K562 (cell line): ENCODE measurements around the gene KCNF1. TPM values are rescaled to one million over a fixed set of nuclear protein-coding genes. Genes with fewer than 3 reads are reported as not detected.

Experiments used
- ATAC-seq: fragments of 200-7000 bp; cut with Tn5 transposase; 3 replicates; pipeline ENCODE4 v1.9.1; 2020; ENCODE audit warnings: moderate library complexity
- BruUV-seq: library from RNA; stranded (reverse); fragments of 400-500 nt; replicated peaks from 2 replicates; lab custom pipeline; 2021; lab: Mats Ljungman, UMichigan
- CTCF ChIA-PET: fragments of 300-600 bp; formaldehyde crosslinking; extraction: SDS; loops from one replicate; lab custom pipeline; 2021; ENCODE audit warnings: low intra/inter-chr PET ratio; lab: Yijun Ruan, JAX
- POLR2A ChIA-PET: fragments of 300-600, 350-650 bp; sonication (Branson Sonifier 250); formaldehyde crosslinking; extraction: SDS; loops from one replicate; lab custom pipeline; 2021; ENCODE audit warnings: antibody characterized with exemption, inconsistent platforms; lab: Yijun Ruan, JAX
- DNase-seq, 4 experiments: peaks; one replicate each; pipeline versions ENCODE4 v3.0.0 to v3.0.0-alpha.2; 2011 to 2018; ENCODE audit warnings: low spot score in 3 of 4, mixed read lengths in 3 of 4; ENCODE audit errors: extremely low read depth in 1 of 4
- FAIRE-seq: peaks from 2 replicates; lab custom pipeline; 2011; peaks lifted over from hg19 to GRCh38; lab: Jason Lieb, UNC
- H2AFZ ChIP-seq: 2 replicates; pipeline ENCODE4 v1.6.0; 2011; ENCODE audit warnings: low read depth, low read length, control low read depth, inconsistent platforms
- H3K27ac ChIP-seq: fragments of 200-600 bp; 3 replicates; pipeline ENCODE4 v1.8.0; 2011; ENCODE audit warnings: low read depth, mild to moderate bottlenecking, control low read depth, inconsistent platforms, low read length, moderate library complexity, mixed read lengths; ENCODE audit errors: extremely low read depth
- H3K27me3 ChIP-seq, 2 experiments: fragments of 300-600 bp in 1 of 2; 2 replicates in 1 of 2; 3 replicates in 1 of 2; pipeline versions ENCODE4 v1.6.0 to v1.8.0; 2011; ENCODE audit warnings: inconsistent platforms in 2 of 2, low read length in 2 of 2, mild to moderate bottlenecking in 1 of 2, mixed read lengths in 1 of 2, moderate library complexity in 1 of 2; ENCODE audit not compliant: control insufficient read depth in 2 of 2, insufficient read depth in 2 of 2
- H3K36me3 ChIP-seq: fragments of 300-600 bp; 3 replicates; pipeline ENCODE4 v1.8.0; 2011; ENCODE audit warnings: mild to moderate bottlenecking, low read length, inconsistent platforms; ENCODE audit not compliant: control insufficient read depth, insufficient read depth
- H3K4me1 ChIP-seq, 2 experiments: fragments of 200-600 bp in 1 of 2; replicated peaks in 1 of 2; 2 replicates in 1 of 2; 3 replicates in 1 of 2; pipeline versions ENCODE4 v1.5.1 to v1.8.0; 2011; ENCODE audit warnings: inconsistent platforms in 2 of 2, low read length in 2 of 2, mild to moderate bottlenecking in 1 of 2, mixed read lengths in 1 of 2, moderate library complexity in 1 of 2; ENCODE audit not compliant: control insufficient read depth in 2 of 2, insufficient read depth in 2 of 2
- H3K4me2 ChIP-seq: 2 replicates; pipeline ENCODE4 v1.6.1; 2011; ENCODE audit warnings: low read length, control low read depth, inconsistent platforms, mixed read lengths; ENCODE audit not compliant: insufficient read depth
- H3K4me3 ChIP-seq: fragments of 200-600 bp; sonication (generic), shearing (Covaris generic); 2 replicates; pipeline ENCODE4 v1.5.1; 2016; ENCODE audit warnings: control low read depth, inconsistent platforms
- H3K79me2 ChIP-seq: fragments of 200-600 bp; 3 replicates; pipeline ENCODE4 v1.8.0; 2011; ENCODE audit warnings: low read length, inconsistent platforms; ENCODE audit not compliant: control insufficient read depth, insufficient read depth
- H3K9ac ChIP-seq, 2 experiments: 2 replicates each; pipeline versions ENCODE4 v1.6.0 to v1.6.1; 2011; ENCODE audit warnings: low read depth in 2 of 2, low read length in 2 of 2, control low read depth in 1 of 2, inconsistent platforms in 1 of 2, mild to moderate bottlenecking in 1 of 2, mixed read lengths in 1 of 2; ENCODE audit not compliant: insufficient read depth in 1 of 2
- H3K9me1 ChIP-seq: one replicate; pipeline ENCODE4 v1.6.0; 2011; ENCODE audit warnings: inconsistent platforms, mild to moderate bottlenecking, low read length, moderate library complexity; ENCODE audit not compliant: control insufficient read depth, insufficient read depth
- H3K9me3 ChIP-seq: replicated peaks from 2 replicates; pipeline ENCODE4 v1.5.1; 2011; ENCODE audit warnings: low read depth, low read length, inconsistent platforms; ENCODE audit not compliant: control insufficient read depth, insufficient read depth
- H4K20me1 ChIP-seq: replicated peaks from 2 replicates; pipeline ENCODE4 v1.6.1; 2011; ENCODE audit warnings: low read length, inconsistent platforms, mixed read lengths; ENCODE audit not compliant: control insufficient read depth, insufficient read depth
- ADNP ChIP-seq: fragments of 200-800 bp; sonication (Bioruptor generic); IDR thresholded peaks from 2 replicates; pipeline ENCODE4 v1.6.1; 2016; ENCODE audit warnings: missing genetic modification characterization, missing compliant biosample characterization
- CBX3 ChIP-seq, 2 experiments: IDR thresholded peaks; 1 replicate in 1 of 2; 2 replicates in 1 of 2; pipeline ENCODE4 v1.6.1; 2012; ENCODE audit warnings: inconsistent platforms in 2 of 2, low read length in 2 of 2, borderline replicate concordance in 1 of 2, control low read depth in 1 of 2
- MBD2 ChIP-seq: sonication (generic); IDR thresholded peaks from 2 replicates; pipeline ENCODE4 v1.6.1; 2016; ENCODE audit warnings: low read depth, borderline replicate concordance
- MCM7 ChIP-seq, 2 experiments: fragments of 450-650 bp; IDR thresholded peaks; 2 replicates each; pipeline ENCODE4 v1.6.1; 2016 to 2018
- MXD1 ChIP-seq: fragments of 250-450 bp; sonication (Bioruptor Pico); IDR thresholded peaks from 2 replicates; pipeline ENCODE4 v1.8.0; 2021; ENCODE audit warnings: borderline replicate concordance, mild to moderate bottlenecking, moderate library complexity; ENCODE audit not compliant: poor library complexity, severe bottlenecking
- RBM34 ChIP-seq: fragments of 200-400 bp; formaldehyde crosslinking; IDR thresholded peaks from 2 replicates; pipeline ENCODE4 v1.6.1; 2018; ENCODE audit warnings: low read length, borderline replicate concordance; ENCODE audit not compliant: insufficient read depth
- RUNX1 ChIP-seq: sonication (generic); IDR thresholded peaks from 2 replicates; pipeline ENCODE4 v1.6.1; 2016; ENCODE audit warnings: antibody characterized with exemption, low read depth
- XRCC4 ChIP-seq: IDR thresholded peaks from one replicate; pipeline ENCODE4 v1.6.1; 2011; ENCODE audit not compliant: insufficient read depth, insufficient read length; ENCODE audit errors: extremely low read depth
- ZC3H11A ChIP-seq: IDR thresholded peaks from 2 replicates; pipeline ENCODE4 v1.6.1; 2012; ENCODE audit warnings: low read depth, low read length, improper control_type of control experiment
- ZFP1 ChIP-seq: fragments of 450-650 bp; formaldehyde crosslinking; IDR thresholded peaks from 2 replicates; pipeline ENCODE4 v1.4.0; 2020; ENCODE audit warnings: mild to moderate bottlenecking, mixed read lengths
- ZKSCAN8 ChIP-seq: fragments of 200-800 bp; sonication (Bioruptor generic); IDR thresholded peaks from 2 replicates; pipeline ENCODE4 v1.6.1; 2016; ENCODE audit warnings: missing genetic modification characterization, missing compliant biosample characterization
- ZNF124 ChIP-seq: sonication (generic); formaldehyde crosslinking; IDR thresholded peaks from 2 replicates; pipeline ENCODE4 v1.8.1; 2022; ENCODE audit warnings: missing genetic modification reagents
- ZNF174 ChIP-seq: fragments of 250-450 bp; sonication (Bioruptor Pico); IDR thresholded peaks from 2 replicates; pipeline ENCODE4 v1.4.0; 2020; ENCODE audit warnings: mild to moderate bottlenecking
- ZNF239 ChIP-seq: fragments of 250-450 bp; sonication (Bioruptor Pico); IDR thresholded peaks from 2 replicates; pipeline ENCODE4 v1.4.0; 2020; ENCODE audit warnings: mild to moderate bottlenecking
- ZNF77 ChIP-seq: fragments of 250-450 bp; sonication (Bioruptor Pico); IDR thresholded peaks from 2 replicates; pipeline ENCODE4 v1.5.0; 2020
- WGBS: fragments of 100-300 bp; shearing (Covaris generic); methylation state at CpG from one replicate; pipeline ENCODE4 v1.1.6; 2016; ENCODE audit warnings: low coverage, mixed read lengths; ENCODE audit not compliant: insufficient coverage; ENCODE audit errors: missing lambda C conversion rate; 5-methylcytosine and 5-hydroxymethylcytosine counted together
- in situ Hi-C: fragments of 300-500 bp; cut with MboI; formaldehyde crosslinking; loops from 4 replicates; pipeline ENCODE4 v1.15.0; 2018; ENCODE audit warnings: inconsistent platforms, mixed read lengths
- intact Hi-C: fragments of 100-400 bp; cut with micrococcal nuclease; formaldehyde crosslinking; loops from 2 replicates; pipeline ENCODE4 v1.14.2; 2022
- polyA plus RNA-seq, 8 experiments: library from polyadenylated mRNA; depleted of rRNA in 4 of 8; stranded (reverse) in 5 of 8; unstranded in 3 of 8; fragments of >200 nt; fragmentation: Nextera tagmentation in 2 of 8; fragmentation: Illumina TruSeq in 1 of 8; extraction: Ambion mirVana in 2 of 8; extraction: Trizol in 1 of 8; gene quantifications; 2 replicates each; pipeline versions ENCODE4 v1.2.1 to v1.2.3, GENCODE V29; 2011 to 2014; ENCODE audit warnings: inconsistent platforms in 1 of 8, missing spikeins in 1 of 8
- total RNA-seq, 7 experiments: library from RNA; depleted of rRNA in 6 of 7; stranded (reverse); fragments of >200 nt in 6 of 7; fragmentation: Illumina TruSeq in 2 of 7; extraction: Trizol in 2 of 7; gene quantifications; 2 replicates each; pipeline versions ENCODE4 v1.2.1 to v1.2.3, GENCODE V29; 2011 to 2021; ENCODE audit warnings: low replicate concordance in 1 of 7
- TF ChIP-seq, protein P1 (sequence below): IDR thresholded peaks from 3 replicates; pipeline ENCODE4 v1.6.1; 2011; ENCODE audit warnings: borderline replicate concordance, mild to moderate bottlenecking; ENCODE audit not compliant: insufficient read length, insufficient read depth
- TF ChIP-seq, protein P2 (sequence below), 3 experiments: fragments of 200-800 bp in 1 of 3; fragments of 250-450 bp in 1 of 3; fragments of 450-650 bp in 1 of 3; sonication (Bioruptor Pico) in 1 of 3; sonication (Bioruptor generic) in 1 of 3; formaldehyde crosslinking in 1 of 3; IDR thresholded peaks; 2 replicates each; pipeline versions ENCODE4 v1.6.1 to v1.8.0; 2016 to 2022; ENCODE audit warnings: mild to moderate bottlenecking in 2 of 3, missing genetic modification characterization in 2 of 3, missing compliant biosample characterization in 1 of 3, moderate library complexity in 1 of 3

The KCNF1 gene
- total and polyA plus RNA-seq, 9 of the 15 experiments (the other 6 are each of a cell fraction or from before 2014, with no cell fraction given) = not detected

DNA sequence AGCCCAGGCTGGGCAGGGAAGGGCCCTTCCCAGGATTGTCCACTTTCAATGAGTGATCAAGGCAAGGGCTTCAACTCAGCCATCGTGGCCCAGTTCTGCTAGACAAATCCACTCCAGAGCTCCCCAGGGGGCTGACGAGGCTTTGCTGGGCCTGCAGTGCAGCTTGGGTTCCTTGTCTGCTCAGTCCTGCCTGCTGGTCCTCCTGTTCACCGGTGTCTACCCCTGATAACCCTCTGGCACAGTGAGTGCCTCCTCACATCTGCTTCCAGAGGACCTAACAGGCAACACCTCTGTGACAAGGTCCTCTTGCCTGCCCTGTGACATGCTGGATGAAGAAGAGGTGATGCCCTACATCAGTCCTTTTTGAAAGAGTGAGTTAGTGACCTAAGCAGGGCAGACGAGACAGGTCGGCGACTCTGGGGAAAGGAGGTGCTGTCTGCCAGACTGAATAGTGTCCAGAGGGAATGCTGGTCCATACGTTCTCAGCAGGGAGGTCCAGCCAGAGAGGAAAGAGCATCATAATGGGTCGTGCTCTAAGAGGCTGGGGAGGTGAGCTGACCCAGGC is 20.9 kb upstream of the KCNF1 start:
- H3K27ac ChIP-seq = no peak overlapping the region
- DNase-seq = no peak
- H3K4me3 ChIP-seq = no peak overlapping the region
- H4K20me1 ChIP-seq = no peaks in the 10 kb centered on the region
- H3K4me2 ChIP-seq = no peak overlapping the region
- H3K27me3 ChIP-seq = peaks cover 3 to 31% of the 10 kb centered on the region in 2 experiments; a peak in 2 of 5 replicates
- ATAC-seq = no peak
- CTCF ChIA-PET = no interaction called here
- FAIRE-seq = no peak
- intact Hi-C loops = no loop called here
- no peaks in the 10 kb centered on the region for H3K9me1 ChIP-seq
- no peaks in the 10 kb centered on the region for H3K79me2 ChIP-seq
- H3K36me3 ChIP-seq = no peaks in the 10 kb centered on the region
- H3K4me1 ChIP-seq = 0 out of 5 replicates have a peak, but pooled peaks cover 0 to 3% of the 10 kb centered on the region in 2 experiments
- in situ Hi-C loops = no loop called here
- no peak overlapping the region for H2AFZ ChIP-seq
- POLR2A ChIA-PET = interaction anchor here (0.8 to 0.9 kb wide), 2 partner anchors 23 to 54 kb away, joined by 4 read pairs; no protein-coding TSS in a partner anchor
- H3K9ac ChIP-seq = 0 out of 4 replicates have a peak overlapping the region, but pooled peaks of 1 of the 2 experiments have one; percentile 20
- 0% methylated on average over 8 of the region's 8 CpGs for WGBS
- H3K9me3 ChIP-seq = no peaks in the 10 kb centered on the region
- no TSS peak for BruUV-seq
- TF ChIP-seq XRCC4 (no peak), MXD1 (no peak), ZNF77 (no peak), ZNF174 (CRISPR knock-in tag) (no peak), ZC3H11A (no peak), ZFP1 (CRISPR knock-in tag) (no peak), CBX3 (IDR thresholded peaks at IDR 0.05; ENCODE audit: borderline replicate concordance in 1 of 2, low read length in 2 of 2) (no peak), MCM7 (IDR thresholded peaks at IDR 0.05) (no peak), ZKSCAN8 (CRISPR knock-in tag) (no peak), ZNF239 (CRISPR knock-in tag) (no peak), ZNF124 (CRISPR knock-in tag) (no peak), RBM34 (no peak), MBD2 (no peak), ADNP (tag) (no peak), RUNX1 (no peak)
- TF ChIP-seq, protein P1, sequence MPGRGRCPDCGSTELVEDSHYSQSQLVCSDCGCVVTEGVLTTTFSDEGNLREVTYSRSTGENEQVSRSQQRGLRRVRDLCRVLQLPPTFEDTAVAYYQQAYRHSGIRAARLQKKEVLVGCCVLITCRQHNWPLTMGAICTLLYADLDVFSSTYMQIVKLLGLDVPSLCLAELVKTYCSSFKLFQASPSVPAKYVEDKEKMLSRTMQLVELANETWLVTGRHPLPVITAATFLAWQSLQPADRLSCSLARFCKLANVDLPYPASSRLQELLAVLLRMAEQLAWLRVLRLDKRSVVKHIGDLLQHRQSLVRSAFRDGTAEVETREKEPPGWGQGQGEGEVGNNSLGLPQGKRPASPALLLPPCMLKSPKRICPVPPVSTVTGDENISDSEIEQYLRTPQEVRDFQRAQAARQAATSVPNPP = no peak
- TF ChIP-seq, protein P2, sequence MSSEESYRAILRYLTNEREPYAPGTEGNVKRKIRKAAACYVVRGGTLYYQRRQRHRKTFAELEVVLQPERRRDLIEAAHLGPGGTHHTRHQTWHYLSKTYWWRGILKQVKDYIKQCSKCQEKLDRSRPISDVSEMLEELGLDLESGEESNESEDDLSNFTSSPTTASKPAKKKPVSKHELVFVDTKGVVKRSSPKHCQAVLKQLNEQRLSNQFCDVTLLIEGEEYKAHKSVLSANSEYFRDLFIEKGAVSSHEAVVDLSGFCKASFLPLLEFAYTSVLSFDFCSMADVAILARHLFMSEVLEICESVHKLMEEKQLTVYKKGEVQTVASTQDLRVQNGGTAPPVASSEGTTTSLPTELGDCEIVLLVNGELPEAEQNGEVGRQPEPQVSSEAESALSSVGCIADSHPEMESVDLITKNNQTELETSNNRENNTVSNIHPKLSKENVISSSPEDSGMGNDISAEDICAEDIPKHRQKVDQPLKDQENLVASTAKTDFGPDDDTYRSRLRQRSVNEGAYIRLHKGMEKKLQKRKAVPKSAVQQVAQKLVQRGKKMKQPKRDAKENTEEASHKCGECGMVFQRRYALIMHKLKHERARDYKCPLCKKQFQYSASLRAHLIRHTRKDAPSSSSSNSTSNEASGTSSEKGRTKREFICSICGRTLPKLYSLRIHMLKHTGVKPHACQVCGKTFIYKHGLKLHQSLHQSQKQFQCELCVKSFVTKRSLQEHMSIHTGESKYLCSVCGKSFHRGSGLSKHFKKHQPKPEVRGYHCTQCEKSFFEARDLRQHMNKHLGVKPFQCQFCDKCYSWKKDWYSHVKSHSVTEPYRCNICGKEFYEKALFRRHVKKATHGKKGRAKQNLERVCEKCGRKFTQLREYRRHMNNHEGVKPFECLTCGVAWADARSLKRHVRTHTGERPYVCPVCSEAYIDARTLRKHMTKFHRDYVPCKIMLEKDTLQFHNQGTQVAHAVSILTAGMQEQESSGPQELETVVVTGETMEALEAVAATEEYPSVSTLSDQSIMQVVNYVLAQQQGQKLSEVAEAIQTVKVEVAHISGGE (CRISPR knock-in tag; IDR thresholded peaks at IDR 0.05) = no peak
